Stimulated activated CD8-positive, alpha-beta memory T cell treated with anti-CD3 and anti-CD28 coated beads, Interleukin-7, amount 100 ng/mL, for 24 hours (primary cell): ENCODE results near the gene ZNF839.
"Not testable (repeated sequence)": the region's sequence is repeated elsewhere in the genome, so short reads cannot be mapped to it uniquely, and the experiment has no call there.

Source experiments
- DNase-seq: peaks from one replicate; pipeline ENCODE4 v3.0.0-alpha.2; 2020; ENCODE audit warnings: low read depth

ZNF839 gene

GRCh38 chr14:102314242-102315011, 5.1 kb upstream of the ZNF839 start:
- DNase-seq: peak; percentile 68

GRCh38 chr14:102315121-102315520, 4.4 kb upstream of the ZNF839 start:
- DNase-seq: no peak

- no peak for DNase-seq
Measured at GRCh38 chr14:102316338-102316742, 3.2 kb upstream of the ZNF839 start.

- DNase-seq: peak; percentile 94
Measured at GRCh38 chr14:102316743-102317563, 2.6 kb upstream of the ZNF839 start.

- no peak for DNase-seq
Measured at GRCh38 chr14:102317564-102318248, 1.8 kb upstream of the ZNF839 start.

GRCh38 chr14:102318781-102319276, 717 bp upstream of the ZNF839 start:
- DNase-seq: no peak

GRCh38 chr14:102320033-102320660, 601 bp downstream of the ZNF839 start:
- no peak for DNase-seq

GRCh38 chr14:102320671-102321455, 1.3 kb downstream of the ZNF839 start:
- no peak for DNase-seq

- no peak for DNase-seq
Measured at GRCh38 chr14:102321456-102322422, 2.2 kb downstream of the ZNF839 start.

GRCh38 chr14:102323102-102323501, 3.6 kb downstream of the ZNF839 start:
- no peak for DNase-seq

- DNase-seq: no peak
Measured at GRCh38 chr14:102325791-102326345, 6.3 kb downstream of the ZNF839 start.

- no peak for DNase-seq
Measured at GRCh38 chr14:102326583-102326982, 7.0 kb downstream of the ZNF839 start.

GRCh38 chr14:102329381-102329780, 9.8 kb downstream of the ZNF839 start:
- not testable (repeated sequence) for DNase-seq

- DNase-seq: no peak
Measured at GRCh38 chr14:102330806-102331205, 11.3 kb downstream of the ZNF839 start.

GRCh38 chr14:102333390-102333789, 13.8 kb downstream of the ZNF839 start:
- no peak for DNase-seq

GRCh38 chr14:102333795-102334705, 14.5 kb downstream of the ZNF839 start:
- no peak for DNase-seq

GRCh38 chr14:102335163-102335562, 15.6 kb downstream of the ZNF839 start:
- DNase-seq: no peak

GRCh38 chr14:102338724-102339123, 19.2 kb downstream of the ZNF839 start:
- DNase-seq: no peak

- no peak for DNase-seq
Measured at GRCh38 chr14:102341566-102341965, 22.0 kb downstream of the ZNF839 start.
